IMR-90 (cell line): ENCODE measurements around the gene C3orf33. TPM values are rescaled to one million over a fixed set of nuclear protein-coding genes. Genes with fewer than 3 reads are reported as not detected.
A peak's percentile ranks its signal among the peaks of the same experiment; 100 is the strongest.

Experiments used
- ATAC-seq: fragments of 200-7000 bp; cut with Tn5 transposase; 2 replicates; pipeline ENCODE4 v1.9.1; 2020; ENCODE audit warnings: low read depth, mild to moderate bottlenecking, moderate library complexity
- BruUV-seq: library from RNA; stranded (reverse); fragments of 400-500 nt; replicated peaks from 2 replicates; lab custom pipeline; 2021; lab: Mats Ljungman, UMichigan
- CTCF ChIA-PET: fragments of 300-600 bp; formaldehyde crosslinking; extraction: SDS; loops from one replicate; lab custom pipeline; 2021; ENCODE audit warnings: antibody characterized with exemption; lab: Yijun Ruan, JAX
- POLR2A ChIA-PET: fragments of 300-600 bp; sonication (Branson Sonifier 250); formaldehyde crosslinking; loops from one replicate; lab custom pipeline; 2022; ENCODE audit warnings: antibody characterized with exemption; ENCODE audit not compliant: unreplicated experiment; lab: Charles Lee
- DNase-seq: peaks from one replicate; pipeline ENCODE4 v3.0.0; 2013
- H2AFZ ChIP-seq: replicated peaks from 2 replicates; pipeline ENCODE3; 2013; ENCODE audit warnings: low read length, mild to moderate bottlenecking; ENCODE audit not compliant: poor library complexity
- H2AK5ac ChIP-seq: 2 replicates; pipeline ENCODE4 v1.6.1; 2013; ENCODE audit warnings: low read depth, low read length, inconsistent platforms
- H2AK9ac ChIP-seq: replicated peaks from 2 replicates; pipeline ENCODE3; 2013; ENCODE audit warnings: mild to moderate bottlenecking, low read depth, low read length, moderate library complexity; ENCODE audit not compliant: poor library complexity
- H2BK120ac ChIP-seq: 2 replicates; pipeline ENCODE4 v1.6.1; 2013; ENCODE audit warnings: low read depth, low read length, inconsistent platforms
- H2BK15ac ChIP-seq: 3 replicates; pipeline ENCODE4 v1.6.1; 2013; ENCODE audit warnings: low read depth, low read length, inconsistent platforms
- H2BK20ac ChIP-seq: 2 replicates; pipeline ENCODE4 v1.6.1; 2013; ENCODE audit warnings: low read depth, mild to moderate bottlenecking, inconsistent platforms, low read length, moderate library complexity
- H2BK5ac ChIP-seq: 2 replicates; pipeline ENCODE4 v1.6.1; 2013; ENCODE audit warnings: mild to moderate bottlenecking, low read depth, low read length, inconsistent platforms; ENCODE audit not compliant: poor library complexity, severe bottlenecking
- H3K14ac ChIP-seq: replicated peaks from 2 replicates; pipeline ENCODE4 v1.6.1; 2013; ENCODE audit warnings: low read depth, low read length, inconsistent platforms
- H3K18ac ChIP-seq: 2 replicates; pipeline ENCODE4 v1.6.1; 2013; ENCODE audit warnings: low read depth, low read length, control low read depth
- H3K23ac ChIP-seq: 2 replicates; pipeline ENCODE4 v1.6.1; 2013; ENCODE audit warnings: low read depth, low read length, inconsistent platforms
- H3K27ac ChIP-seq: 2 replicates; pipeline ENCODE4 v1.5.1; 2013; ENCODE audit warnings: mild to moderate bottlenecking, control low read depth, low read length; ENCODE audit not compliant: insufficient read depth
- H3K27me3 ChIP-seq: 2 replicates; pipeline ENCODE4 v1.6.1; 2013; ENCODE audit warnings: low read length; ENCODE audit not compliant: control insufficient read depth, insufficient read depth
- H3K36me3 ChIP-seq: 2 replicates; pipeline ENCODE4 v1.6.1; 2013; ENCODE audit warnings: low read length, mixed read lengths; ENCODE audit not compliant: control insufficient read depth, insufficient read depth
- H3K4ac ChIP-seq: 2 replicates; pipeline ENCODE4 v1.6.1; 2013; ENCODE audit warnings: low read depth, low read length, inconsistent platforms
- H3K4me1 ChIP-seq: 2 replicates; pipeline ENCODE4 v1.6.1; 2013; ENCODE audit warnings: low read length, mixed read lengths; ENCODE audit not compliant: control insufficient read depth, insufficient read depth
- H3K4me2 ChIP-seq: 2 replicates; pipeline ENCODE4 v1.6.1; 2013; ENCODE audit warnings: low read depth, mild to moderate bottlenecking, control low read depth, low read length, moderate library complexity
- H3K4me3 ChIP-seq: 2 replicates; pipeline ENCODE4 v1.5.1; 2013; ENCODE audit warnings: low read depth, mild to moderate bottlenecking, control low read depth, low read length, moderate library complexity; ENCODE audit not compliant: insufficient read depth
- H3K56ac ChIP-seq: 2 replicates; pipeline ENCODE4 v1.6.1; 2013; ENCODE audit warnings: low read length, inconsistent platforms; ENCODE audit not compliant: insufficient read depth; ENCODE audit errors: extremely low read depth
- H3K79me1 ChIP-seq, 2 experiments: 2 replicates each; pipeline ENCODE4 v1.6.1; 2013; ENCODE audit warnings: low read length in 2 of 2, inconsistent platforms in 1 of 2, low read depth in 1 of 2
- H3K9ac ChIP-seq: 2 replicates; pipeline ENCODE4 v1.6.1; 2013; ENCODE audit warnings: low read depth, low read length, control low read depth
- H3K9me1 ChIP-seq: 2 replicates; pipeline ENCODE4 v1.6.1; 2013; ENCODE audit warnings: low read length, inconsistent platforms; ENCODE audit not compliant: insufficient read depth
- H3K9me3 ChIP-seq: 2 replicates; pipeline ENCODE4 v1.6.1; 2013; ENCODE audit warnings: low read length; ENCODE audit not compliant: control insufficient read depth, insufficient read depth
- H4K20me1 ChIP-seq: 2 replicates; pipeline ENCODE4 v1.6.1; 2013; ENCODE audit warnings: low read length, inconsistent platforms; ENCODE audit not compliant: insufficient read depth
- H4K5ac ChIP-seq: 2 replicates; pipeline ENCODE4 v1.6.1; 2013; ENCODE audit warnings: mild to moderate bottlenecking, low read depth, low read length, control low read depth
- H4K8ac ChIP-seq, 2 experiments: 2 replicates each; pipeline ENCODE4 v1.6.1; 2013; ENCODE audit warnings: low read depth in 2 of 2, low read length in 2 of 2, control low read depth in 1 of 2, inconsistent platforms in 1 of 2
- H4K91ac ChIP-seq: 2 replicates; pipeline ENCODE4 v1.6.1; 2013; ENCODE audit warnings: low read depth, low read length, inconsistent platforms; ENCODE audit not compliant: insufficient read depth
- BHLHE40 ChIP-seq: fragments of 150-350 bp; IDR thresholded peaks from 2 replicates; pipeline ENCODE4 v1.6.1; 2016; ENCODE audit warnings: mild to moderate bottlenecking, low read depth, low read length
- CEBPB ChIP-seq: IDR thresholded peaks from 2 replicates; pipeline ENCODE4 v1.6.1; 2012; ENCODE audit warnings: low read depth, low read length, improper control_type of control experiment
- CHD1 ChIP-seq: IDR thresholded peaks from 2 replicates; pipeline ENCODE4 v1.6.1; 2012; ENCODE audit warnings: low read depth, low read length, improper control_type of control experiment
- CTCF ChIP-seq: conservative IDR thresholded peaks from 2 replicates; pipeline ENCODE4 v1.5.1; 2012; ENCODE audit warnings: mild to moderate bottlenecking, low read depth, low read length, improper control_type of control experiment
- ELK1 ChIP-seq: fragments of 150-350 bp; IDR thresholded peaks from 2 replicates; pipeline ENCODE4 v1.6.1; 2016; ENCODE audit warnings: low read depth, mild to moderate bottlenecking, low read length, moderate library complexity, borderline replicate concordance
- FOS ChIP-seq: fragments of 150-350 bp; IDR thresholded peaks from 2 replicates; pipeline ENCODE4 v1.6.1; 2016; ENCODE audit warnings: low read depth, low read length
- MAFK ChIP-seq: IDR thresholded peaks from 2 replicates; pipeline ENCODE4 v1.6.1; 2012; ENCODE audit warnings: low read depth, low read length, improper control_type of control experiment
- MAZ ChIP-seq: IDR thresholded peaks from 2 replicates; pipeline ENCODE4 v1.6.1; 2012; ENCODE audit warnings: low read depth, mild to moderate bottlenecking, low read length, improper control_type of control experiment, moderate library complexity, borderline replicate concordance
- MXI1 ChIP-seq: IDR thresholded peaks from 2 replicates; pipeline ENCODE4 v1.6.1; 2012; ENCODE audit warnings: low read depth, mild to moderate bottlenecking, low read length, moderate library complexity, borderline replicate concordance
- NFE2L2 ChIP-seq: fragments of 150-350 bp; IDR thresholded peaks from 2 replicates; pipeline ENCODE4 v1.6.1; 2016; ENCODE audit warnings: low read depth, mild to moderate bottlenecking, low read length
- POLR2A ChIP-seq: IDR thresholded peaks from 2 replicates; pipeline ENCODE4 v1.6.1; 2012; ENCODE audit warnings: mild to moderate bottlenecking, low read depth, low read length
- RAD21 ChIP-seq: IDR thresholded peaks from 2 replicates; pipeline ENCODE4 v1.6.1; 2012; ENCODE audit warnings: low read length, improper control_type of control experiment
- RCOR1 ChIP-seq: IDR thresholded peaks from 2 replicates; pipeline ENCODE4 v1.6.1; 2012; ENCODE audit warnings: mild to moderate bottlenecking, low read length, improper control_type of control experiment; ENCODE audit not compliant: insufficient replicate concordance
- RFX5 ChIP-seq: IDR thresholded peaks from 2 replicates; pipeline ENCODE4 v1.8.0; 2012; ENCODE audit warnings: low read depth, mild to moderate bottlenecking, low read length, moderate library complexity
- SMC3 ChIP-seq: fragments of 150-350 bp; IDR thresholded peaks from 2 replicates; pipeline ENCODE4 v1.6.1; 2016; ENCODE audit warnings: low read depth, mild to moderate bottlenecking, antibody characterized with exemption, low read length, moderate library complexity
- USF2 ChIP-seq: fragments of 150-350 bp; IDR thresholded peaks from 2 replicates; pipeline ENCODE4 v1.6.1; 2017; ENCODE audit warnings: mild to moderate bottlenecking, antibody characterized with exemption, low read length, low read depth
- WGBS, 2 experiments: methylation state at CpG; one replicate each; pipeline versions ENCODE4 v1.1.5 to v1.1.7; 2013; ENCODE audit warnings: missing lambda C conversion rate in 2 of 2; ENCODE audit not compliant: insufficient read length in 1 of 2; ENCODE audit errors: extremely low coverage in 2 of 2; 5-methylcytosine and 5-hydroxymethylcytosine counted together
- dilution Hi-C: fragments of 300-500 bp; cut with HindIII; formaldehyde crosslinking; loops from one replicate; pipeline ENCODE4 v1.14.3; 2018; ENCODE audit warnings: low sequenced_read_pairs; ENCODE audit not compliant: unreplicated experiment
- in situ Hi-C: fragments of 300-500 bp; cut with MboI; formaldehyde crosslinking; loops from 3 replicates; pipeline ENCODE4 v1.14.3; 2019; ENCODE audit warnings: low sequenced_read_pairs, inconsistent platforms, mixed read lengths
- intact Hi-C: fragments of 100-400 bp; cut with micrococcal nuclease; formaldehyde crosslinking; loops from 2 replicates; pipeline ENCODE4 v1.10.0; 2022
- polyA plus RNA-seq, 3 experiments: library from polyadenylated mRNA; depleted of rRNA; stranded (reverse); fragments of >200 nt; gene quantifications; 2 replicates each; pipeline ENCODE4 v1.2.3, GENCODE V29; 2012; ENCODE audit warnings: low replicate concordance in 1 of 3
- total RNA-seq: library from RNA; depleted of rRNA; stranded (reverse); fragments of >200 nt; gene quantifications from 2 replicates; pipeline ENCODE4 v1.2.3, GENCODE V29; 2012

Gene C3orf33
- total and polyA plus RNA-seq, 2 of the 4 experiments (the other 2 are of a cell fraction), result 0.72 to 1.2 TPM

GRCh38 chr3:155744010-155744625, 62.0 kb downstream of the C3orf33 start:
- in situ Hi-C loops (no loop called here), intact Hi-C loops (no loop called here), dilution Hi-C loops (no loop called here)
- WGBS, 2 experiments, result 1% methylated on average over 23 of the region's 48 CpGs; no CpG with 5 or more reads in 1 of the 2 experiments
- Histone ChIP-seq H3K79me1 (no peaks in the 10 kb centered on the region), H3K4me3 (peak overlapping the region; percentile 69), H3K27ac (no peak overlapping the region), H3K23ac (peak overlapping the region; percentile 26; the same call in 1 of the 2 replicates), H3K9ac (no peak overlapping the region; the same call in 1 of the 2 replicates), H2BK120ac (no peak overlapping the region), H4K20me1 (no peaks in the 10 kb centered on the region), H3K4me2 (peak overlapping the region; percentile 90), H3K56ac (no peak overlapping the region), H2AK5ac (no peak overlapping the region), H3K18ac (no peak overlapping the region), H4K8ac (no peak overlapping the region), H3K14ac (no peak overlapping the region), H2AK9ac (peak overlapping the region; percentile 45), H2BK5ac (no peak overlapping the region), H3K4ac (no peak overlapping the region), H3K9me1 (no peaks in the 10 kb centered on the region), H3K36me3 (no peaks in the 10 kb centered on the region), H3K4me1 (no peaks in the 10 kb centered on the region; the same call in 1 of the 2 replicates), H2AFZ (peak overlapping the region; percentile 95), H3K27me3 (peaks cover 47% of the 10 kb centered on the region), H3K9me3 (no peaks in the 10 kb centered on the region), H2BK20ac (no peak overlapping the region), H4K5ac (no peak overlapping the region), H4K91ac (no peak overlapping the region), H2BK15ac (no peak overlapping the region)
- TF ChIP-seq MAFK, result no peak
- no peak for TF ChIP-seq MAZ
- TF ChIP-seq CHD1, result no peak
- no peak for TF ChIP-seq POLR2A
- no peak for TF ChIP-seq FOS
- no peak for TF ChIP-seq RAD21
- TF ChIP-seq MXI1, result no peak
- no peak for TF ChIP-seq USF2
- TF ChIP-seq SMC3, result no peak
- no peak for TF ChIP-seq CEBPB
- TF ChIP-seq RFX5, result no peak
- no peak for TF ChIP-seq ELK1
- TF ChIP-seq BHLHE40, result no peak
- TF ChIP-seq NFE2L2, result no peak
- no peak for TF ChIP-seq CTCF
- TF ChIP-seq RCOR1, result no peak
- DNase-seq, result peak; percentile 4
- peak; percentile 76 for ATAC-seq
- BruUV-seq, result no TSS peak
- CTCF ChIA-PET, result interaction anchor here (1.1 kb wide), 1 partner anchor 62 kb away, joined by 4 read pairs; the partner anchor contains the start of gene C3orf33
- POLR2A ChIA-PET, result no interaction called here
